Measurements from ENCODE around the gene SLC16A12. TPM values are rescaled to one million over a fixed set of nuclear protein-coding genes. Genes with fewer than 3 reads are reported as not detected.

The SLC16A12 gene
- total RNA-seq, 3 donors from 2014 or later (not counting 1 experiment from before 2014, with no cell fraction given) = not detected

DNA sequence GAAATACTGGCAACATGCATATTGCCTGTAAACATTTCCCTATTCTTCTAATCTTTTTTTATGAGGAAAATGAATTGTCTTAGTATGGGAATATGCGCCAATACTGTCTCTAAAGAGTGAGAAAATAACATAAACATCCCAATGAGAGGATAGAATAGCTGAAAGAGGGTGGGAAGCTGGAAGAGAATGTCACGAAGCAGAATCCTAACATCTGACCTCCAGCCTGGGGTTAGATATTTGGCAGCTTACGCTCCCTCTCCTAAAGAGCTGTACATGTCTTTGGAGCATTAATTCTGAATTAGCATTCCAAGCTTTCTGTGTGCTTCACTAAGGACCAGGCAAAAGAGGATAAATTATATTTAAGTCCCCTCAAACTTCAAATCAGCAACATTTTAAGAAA is 31.6 kb upstream of the SLC16A12 start:
- no peak overlapping the region for H3K4me3 Mint-ChIP-seq
- Histone ChIP-seq H3K36me3 (ENCODE audit: control insufficient read depth, insufficient read depth, low read length) (no peaks in the 10 kb centered on the region), H3K27me3 (ENCODE audit: control insufficient read depth, insufficient read depth, low read length) (no peaks in the 10 kb centered on the region), H3K9me3 (ENCODE audit: control insufficient read depth, insufficient read depth, low read length) (no peaks in the 10 kb centered on the region), H3K4me1 (ENCODE audit: control insufficient read depth, insufficient read depth, low read length) (no peaks in the 10 kb centered on the region), H3K4me3 (ENCODE audit: low read length) (no peak overlapping the region), H3K27ac (ENCODE audit: low read length) (no peak overlapping the region)
- intact Hi-C loops (cut with micrococcal nuclease) = no loop called here
- ATAC-seq = no peak
- H3K9me3 Mint-ChIP-seq = no peaks in the 10 kb centered on the region
- H3K27me3 Mint-ChIP-seq (ENCODE audit: low read depth in 2 of 2) = peaks cover 5 to 35% of the 10 kb centered on the region in 2 donors
- no peaks in the 10 kb centered on the region for H3K36me3 Mint-ChIP-seq
- H3K27ac Mint-ChIP-seq = no peak overlapping the region
- WGBS (ENCODE audit: insufficient coverage) = 100% methylated on average over 2 of the region's 3 CpGs
- TF ChIP-seq, protein P1, sequence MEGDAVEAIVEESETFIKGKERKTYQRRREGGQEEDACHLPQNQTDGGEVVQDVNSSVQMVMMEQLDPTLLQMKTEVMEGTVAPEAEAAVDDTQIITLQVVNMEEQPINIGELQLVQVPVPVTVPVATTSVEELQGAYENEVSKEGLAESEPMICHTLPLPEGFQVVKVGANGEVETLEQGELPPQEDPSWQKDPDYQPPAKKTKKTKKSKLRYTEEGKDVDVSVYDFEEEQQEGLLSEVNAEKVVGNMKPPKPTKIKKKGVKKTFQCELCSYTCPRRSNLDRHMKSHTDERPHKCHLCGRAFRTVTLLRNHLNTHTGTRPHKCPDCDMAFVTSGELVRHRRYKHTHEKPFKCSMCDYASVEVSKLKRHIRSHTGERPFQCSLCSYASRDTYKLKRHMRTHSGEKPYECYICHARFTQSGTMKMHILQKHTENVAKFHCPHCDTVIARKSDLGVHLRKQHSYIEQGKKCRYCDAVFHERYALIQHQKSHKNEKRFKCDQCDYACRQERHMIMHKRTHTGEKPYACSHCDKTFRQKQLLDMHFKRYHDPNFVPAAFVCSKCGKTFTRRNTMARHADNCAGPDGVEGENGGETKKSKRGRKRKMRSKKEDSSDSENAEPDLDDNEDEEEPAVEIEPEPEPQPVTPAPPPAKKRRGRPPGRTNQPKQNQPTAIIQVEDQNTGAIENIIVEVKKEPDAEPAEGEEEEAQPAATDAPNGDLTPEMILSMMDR (IDR thresholded peaks at IDR 0.05) = no peak
- no peak for DNase-seq
- no peaks in the 10 kb centered on the region for H3K4me1 Mint-ChIP-seq

DNA sequence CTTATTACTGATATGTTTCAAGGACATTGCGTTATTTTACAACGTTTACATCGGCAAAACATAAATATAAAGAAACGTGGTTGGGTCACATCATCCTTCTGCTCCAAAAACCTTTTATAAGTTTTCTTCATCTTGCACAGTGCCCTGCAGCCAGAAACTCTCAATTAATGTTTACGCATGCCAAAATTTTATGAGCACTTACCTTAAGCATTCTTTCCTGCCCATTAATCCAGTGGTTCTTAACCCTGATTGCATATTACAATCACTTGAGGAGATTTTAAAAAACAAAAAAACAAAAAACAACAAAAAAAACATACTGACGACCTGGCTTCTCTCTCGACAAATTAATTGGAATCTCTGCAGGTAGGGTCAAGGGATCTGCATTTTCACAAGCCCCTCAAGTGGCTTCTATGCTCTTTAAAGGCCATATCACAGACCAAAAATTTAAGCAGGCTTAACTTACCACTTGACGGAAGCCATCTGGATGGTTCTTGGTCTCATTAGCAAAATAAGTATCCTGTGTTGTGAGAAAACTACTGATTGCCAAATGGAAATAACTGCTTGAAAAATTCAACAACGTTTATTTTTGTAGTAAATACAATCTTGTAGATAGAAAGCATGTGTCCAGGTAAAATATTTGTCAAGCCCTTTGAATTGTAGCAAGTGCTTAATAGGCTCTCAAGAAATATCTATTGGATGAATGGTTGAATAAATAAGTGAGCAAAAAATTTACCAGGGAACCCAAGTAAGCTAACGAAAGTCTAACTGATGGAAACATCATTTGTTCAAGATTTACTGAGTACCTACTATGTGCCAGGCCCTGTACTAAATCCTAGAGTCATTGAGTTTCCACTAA is 30.9 kb upstream of the SLC16A12 start:
- ATAC-seq (no peak), DNase-seq (no peak)
- Mint-ChIP-seq H3K4me1 (no peaks in the 10 kb centered on the region), H3K9me3 (no peaks in the 10 kb centered on the region), H3K4me3 (no peak overlapping the region), H3K36me3 (no peaks in the 10 kb centered on the region), H3K27ac (no peak overlapping the region), H3K27me3 (ENCODE audit: low read depth in 2 of 2) (peaks cover 5 to 38% of the 10 kb centered on the region in 2 donors)
- H3K36me3 ChIP-seq (ENCODE audit: control insufficient read depth, insufficient read depth, low read length) = no peaks in the 10 kb centered on the region
- no peak overlapping the region for H3K4me3 ChIP-seq (ENCODE audit: low read length)
- no peaks in the 10 kb centered on the region for H3K4me1 ChIP-seq (ENCODE audit: control insufficient read depth, insufficient read depth, low read length)
- TF ChIP-seq, protein P1 (IDR thresholded peaks at IDR 0.05) = no peak
- no peaks in the 10 kb centered on the region for H3K9me3 ChIP-seq (ENCODE audit: control insufficient read depth, insufficient read depth, low read length)
- no peak overlapping the region for H3K27ac ChIP-seq (ENCODE audit: low read length)
- H3K27me3 ChIP-seq (ENCODE audit: control insufficient read depth, insufficient read depth, low read length) = no peaks in the 10 kb centered on the region
- intact Hi-C loops (cut with micrococcal nuclease) = no loop called here
- WGBS (ENCODE audit: insufficient coverage) = 81% methylated on average over 10 of the region's 10 CpGs

DNA sequence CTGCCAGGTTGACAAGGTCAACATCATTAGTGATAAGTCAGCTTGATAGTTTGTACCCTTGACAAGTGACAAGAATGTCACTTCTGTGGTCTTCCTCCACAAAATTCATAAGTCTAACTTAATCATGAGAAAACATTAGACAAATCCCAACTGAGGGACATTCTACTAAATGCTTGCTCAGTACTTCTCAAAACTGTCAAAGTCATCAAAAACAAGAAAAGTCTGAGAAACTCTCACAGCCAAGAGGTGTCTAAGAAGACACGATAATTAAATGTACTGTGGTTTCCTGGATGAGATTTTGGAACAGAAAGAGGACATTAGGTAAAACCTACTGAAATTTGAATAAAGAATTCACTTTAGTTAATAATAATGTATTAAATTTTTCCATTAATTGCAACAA is 29.8 kb upstream of the SLC16A12 start:
- Mint-ChIP-seq H3K36me3 (no peaks in the 10 kb centered on the region), H3K27ac (no peak overlapping the region), H3K4me3 (no peak overlapping the region), H3K27me3 (ENCODE audit: low read depth in 2 of 2) (peaks cover 7 to 46% of the 10 kb centered on the region in 2 donors), H3K9me3 (no peaks in the 10 kb centered on the region), H3K4me1 (no peaks in the 10 kb centered on the region)
- Histone ChIP-seq H3K4me1 (ENCODE audit: control insufficient read depth, insufficient read depth, low read length) (no peaks in the 10 kb centered on the region), H3K4me3 (ENCODE audit: low read length) (no peak overlapping the region), H3K27me3 (ENCODE audit: control insufficient read depth, insufficient read depth, low read length) (no peaks in the 10 kb centered on the region), H3K27ac (ENCODE audit: low read length) (no peak overlapping the region), H3K9me3 (ENCODE audit: control insufficient read depth, insufficient read depth, low read length) (no peaks in the 10 kb centered on the region), H3K36me3 (ENCODE audit: control insufficient read depth, insufficient read depth, low read length) (no peaks in the 10 kb centered on the region)
- TF ChIP-seq, protein P1 (IDR thresholded peaks at IDR 0.05) = no peak
- intact Hi-C loops (cut with micrococcal nuclease) = no loop called here
- WGBS (ENCODE audit: insufficient coverage) = no CpG with 5 or more reads among the region's 1 CpG
- ATAC-seq (no peak), DNase-seq (no peak)
